HCT116 (cell line): Measurements from ENCODE around the gene TPK1. TPM values are rescaled to one million over a fixed set of nuclear protein-coding genes. Genes with fewer than 3 reads are reported as not detected.

ENCODE experiments used
- ATAC-seq: fragments of 200-7000 bp; cut with Tn5 transposase; 2 replicates; pipeline ENCODE4 v1.9.1; 2020; ENCODE audit warnings: mild to moderate bottlenecking, moderate library complexity
- BruUV-seq: library from RNA; stranded (reverse); fragments of 400-500 nt; replicated peaks from 2 replicates; lab custom pipeline; 2021; lab: Mats Ljungman, UMichigan
- CTCF ChIA-PET: fragments of 300-600 bp; sonication (Branson Sonifier 250); formaldehyde crosslinking; loops from one replicate; lab custom pipeline; 2021; ENCODE audit warnings: antibody characterized with exemption; lab: Charles Lee
- POLR2A ChIA-PET: fragments of 300-600, 350-600 bp; sonication (Branson Sonifier 250); formaldehyde crosslinking; loops from one replicate; lab custom pipeline; 2021; ENCODE audit warnings: antibody characterized with exemption; lab: Charles Lee
- RAD21 ChIA-PET, 2 experiments: fragments of 300-600 bp; sonication (Branson Sonifier 250); formaldehyde crosslinking; loops; one replicate each; lab custom pipeline; 2023; ENCODE audit warnings: low total read pairs in 2 of 2; ENCODE audit not compliant: uncharacterized antibody in 2 of 2, unreplicated experiment in 2 of 2, low non-redundant PET in 1 of 2; lab: Charles Lee
- DNase-seq: peaks from one replicate; pipeline ENCODE4 v3.0.0-alpha.2; 2010; ENCODE audit warnings: low read depth, low spot score
- H2AFZ ChIP-seq: fragments of 200-600 bp; shearing (Covaris generic), sonication (generic); 2 replicates; pipeline ENCODE4 v1.6.1; 2017; ENCODE audit warnings: low read depth, mixed run types, mixed read lengths, antibody characterized with exemption, low read length; ENCODE audit not compliant: poor library complexity, severe bottlenecking
- H3K27ac ChIP-seq: 2 replicates; pipeline ENCODE4 v1.5.1; 2012; ENCODE audit warnings: low read depth, low read length
- H3K27me3 ChIP-seq: fragments of 200-600 bp; sonication (generic); 2 replicates; pipeline ENCODE4 v1.6.1; 2016; ENCODE audit warnings: mixed run types, low read length, mixed read lengths; ENCODE audit not compliant: insufficient read depth
- H3K36me3 ChIP-seq, 2 experiments: fragments of 200-500 bp in 1 of 2; fragments of 200-600 bp in 1 of 2; sonication (Bioruptor generic) in 1 of 2; sonication (generic) in 1 of 2; 2 replicates each; pipeline versions ENCODE4 v1.5.1 to v1.6.1; 2014 to 2016; ENCODE audit warnings: low read length in 2 of 2, inconsistent platforms in 1 of 2, mixed read lengths in 1 of 2, mixed run types in 1 of 2; ENCODE audit not compliant: insufficient read depth in 2 of 2, control insufficient read depth in 1 of 2
- H3K4me1 ChIP-seq, 2 experiments: fragments of 200-600 bp in 1 of 2; sonication (generic) in 1 of 2; 2 replicates each; pipeline versions ENCODE4 v1.5.1 to v1.6.1; 2012 to 2017; ENCODE audit warnings: low read length in 2 of 2, inconsistent platforms in 1 of 2, mild to moderate bottlenecking in 1 of 2, mixed read lengths in 1 of 2, mixed run types in 1 of 2, moderate library complexity in 1 of 2; ENCODE audit not compliant: insufficient read depth in 2 of 2, control insufficient read depth in 1 of 2
- H3K4me2 ChIP-seq: fragments of 200-600 bp; sonication (generic); 2 replicates; pipeline ENCODE4 v1.6.1; 2017; ENCODE audit warnings: mixed run types, low read length, mixed read lengths
- H3K4me3 ChIP-seq, 2 experiments: fragments of 200-600 bp in 1 of 2; sonication (generic) in 1 of 2; replicated peaks in 1 of 2; 2 replicates each; pipeline ENCODE4 v1.5.1; 2011 to 2016; ENCODE audit warnings: low read length in 2 of 2, control low read depth in 1 of 2, low read depth in 1 of 2, mild to moderate bottlenecking in 1 of 2, mixed read lengths in 1 of 2, mixed run types in 1 of 2
- H3K79me2 ChIP-seq: fragments of 200-600 bp; sonication (generic); 2 replicates; pipeline ENCODE4 v1.6.1; 2017; ENCODE audit warnings: mild to moderate bottlenecking, mixed run types, low read length, moderate library complexity, mixed read lengths; ENCODE audit not compliant: insufficient read depth
- H3K9ac ChIP-seq: fragments of 200-600 bp; sonication (generic); 2 replicates; pipeline ENCODE4 v1.6.1; 2016; ENCODE audit warnings: low read length, mixed read lengths
- H3K9me2 ChIP-seq: fragments of 200-600 bp; sonication (generic), shearing (Covaris generic); 2 replicates; pipeline ENCODE4 v1.6.1; 2017; ENCODE audit warnings: mixed run types, mild to moderate bottlenecking, moderate library complexity; ENCODE audit not compliant: insufficient read depth
- H3K9me3 ChIP-seq, 2 experiments: fragments of 200-500 bp in 1 of 2; fragments of 200-600 bp in 1 of 2; sonication (Bioruptor generic) in 1 of 2; sonication (generic) in 1 of 2; 2 replicates each; pipeline ENCODE4 v1.6.1; 2014 to 2017; ENCODE audit warnings: low read length in 2 of 2, mixed read lengths in 2 of 2, inconsistent platforms in 1 of 2, low read depth in 1 of 2, mild to moderate bottlenecking in 1 of 2, mixed run types in 1 of 2, moderate library complexity in 1 of 2; ENCODE audit not compliant: control insufficient read depth in 1 of 2, insufficient read depth in 1 of 2
- H4K20me1 ChIP-seq: fragments of 200-600 bp; sonication (generic), shearing (Covaris generic); 2 replicates; pipeline ENCODE4 v1.6.1; 2017; ENCODE audit warnings: mixed run types, mild to moderate bottlenecking, moderate library complexity; ENCODE audit not compliant: insufficient read depth
- EGR1 ChIP-seq: IDR thresholded peaks from 2 replicates; pipeline ENCODE4 v1.6.1; 2012; ENCODE audit warnings: low read depth
- EZH2 ChIP-seq: fragments of 200-600 bp; sonication (generic); IDR thresholded peaks from 2 replicates; pipeline ENCODE4 v1.6.1; 2017; ENCODE audit warnings: antibody characterized with exemption, mixed run types
- EZH2phosphoT487 ChIP-seq: fragments of 200-600 bp; IDR thresholded peaks from 2 replicates; pipeline ENCODE4 v1.6.1; 2018; ENCODE audit warnings: antibody characterized with exemption, borderline replicate concordance
- POLR2AphosphoS5 ChIP-seq: IDR thresholded peaks from 2 replicates; pipeline ENCODE4 v1.6.1; 2011; ENCODE audit warnings: mild to moderate bottlenecking, low read depth, low read length, moderate library complexity
- SP1 ChIP-seq: IDR thresholded peaks from 2 replicates; pipeline ENCODE4 v1.6.1; 2012; ENCODE audit warnings: low read depth
- TCF7L2 ChIP-seq: IDR thresholded peaks from 2 replicates; pipeline ENCODE4 v1.7.0; 2011; ENCODE audit warnings: borderline replicate concordance, inconsistent platforms; ENCODE audit not compliant: insufficient read depth, insufficient read length; ENCODE audit errors: extremely low read depth
- YY1 ChIP-seq: IDR thresholded peaks from 2 replicates; pipeline ENCODE4 v1.6.1; 2011; ENCODE audit warnings: low read length, low read depth, moderate library complexity, mild to moderate bottlenecking; ENCODE audit not compliant: insufficient replicate concordance; ENCODE audit errors: extremely low read depth
- ZBTB33 ChIP-seq: IDR thresholded peaks from 2 replicates; pipeline ENCODE4 v1.6.1; 2011; ENCODE audit warnings: mild to moderate bottlenecking, low read length, moderate library complexity; ENCODE audit not compliant: insufficient replicate concordance; ENCODE audit errors: extremely low read depth
- ZFX ChIP-seq: fragments of 450-650 bp; IDR thresholded peaks from 2 replicates; pipeline ENCODE4 v1.6.1; 2017
- intact Hi-C: fragments of 100-400 bp; cut with micrococcal nuclease; formaldehyde crosslinking; loops from 2 replicates; pipeline ENCODE4 v1.10.0; 2022
- total RNA-seq: library from RNA; stranded (reverse); gene quantifications from one replicate; pipeline ENCODE4 v1.2.1, GENCODE V29; 2021; ENCODE audit not compliant: unreplicated experiment
- TF ChIP-seq, protein P1 (sequence below): IDR thresholded peaks from 2 replicates; pipeline ENCODE4 v1.6.1; 2012
- TF ChIP-seq, protein P2 (sequence below): IDR thresholded peaks from 2 replicates; pipeline ENCODE4 v1.6.1; 2012; ENCODE audit warnings: low read depth
- TF ChIP-seq, protein P3 (sequence below): IDR thresholded peaks from 2 replicates; pipeline ENCODE4 v1.6.1; 2012

Gene TPK1
- total RNA-seq, 1 experiment from 2014 or later = 5.4 TPM

GRCh38 chr7:144812379-144813283, 23.2 kb downstream of the TPK1 start:
- TF ChIP-seq YY1 = no peak
- TF ChIP-seq EZH2phosphoT487 = no peak
- no peak for TF ChIP-seq SP1
- TF ChIP-seq ZFX = no peak
- TF ChIP-seq POLR2AphosphoS5 = no peak
- no peak for TF ChIP-seq TCF7L2
- no peak for TF ChIP-seq ZBTB33
- TF ChIP-seq, protein P1, sequence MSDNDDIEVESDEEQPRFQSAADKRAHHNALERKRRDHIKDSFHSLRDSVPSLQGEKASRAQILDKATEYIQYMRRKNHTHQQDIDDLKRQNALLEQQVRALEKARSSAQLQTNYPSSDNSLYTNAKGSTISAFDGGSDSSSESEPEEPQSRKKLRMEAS = no peak
- TF ChIP-seq, protein P2, sequence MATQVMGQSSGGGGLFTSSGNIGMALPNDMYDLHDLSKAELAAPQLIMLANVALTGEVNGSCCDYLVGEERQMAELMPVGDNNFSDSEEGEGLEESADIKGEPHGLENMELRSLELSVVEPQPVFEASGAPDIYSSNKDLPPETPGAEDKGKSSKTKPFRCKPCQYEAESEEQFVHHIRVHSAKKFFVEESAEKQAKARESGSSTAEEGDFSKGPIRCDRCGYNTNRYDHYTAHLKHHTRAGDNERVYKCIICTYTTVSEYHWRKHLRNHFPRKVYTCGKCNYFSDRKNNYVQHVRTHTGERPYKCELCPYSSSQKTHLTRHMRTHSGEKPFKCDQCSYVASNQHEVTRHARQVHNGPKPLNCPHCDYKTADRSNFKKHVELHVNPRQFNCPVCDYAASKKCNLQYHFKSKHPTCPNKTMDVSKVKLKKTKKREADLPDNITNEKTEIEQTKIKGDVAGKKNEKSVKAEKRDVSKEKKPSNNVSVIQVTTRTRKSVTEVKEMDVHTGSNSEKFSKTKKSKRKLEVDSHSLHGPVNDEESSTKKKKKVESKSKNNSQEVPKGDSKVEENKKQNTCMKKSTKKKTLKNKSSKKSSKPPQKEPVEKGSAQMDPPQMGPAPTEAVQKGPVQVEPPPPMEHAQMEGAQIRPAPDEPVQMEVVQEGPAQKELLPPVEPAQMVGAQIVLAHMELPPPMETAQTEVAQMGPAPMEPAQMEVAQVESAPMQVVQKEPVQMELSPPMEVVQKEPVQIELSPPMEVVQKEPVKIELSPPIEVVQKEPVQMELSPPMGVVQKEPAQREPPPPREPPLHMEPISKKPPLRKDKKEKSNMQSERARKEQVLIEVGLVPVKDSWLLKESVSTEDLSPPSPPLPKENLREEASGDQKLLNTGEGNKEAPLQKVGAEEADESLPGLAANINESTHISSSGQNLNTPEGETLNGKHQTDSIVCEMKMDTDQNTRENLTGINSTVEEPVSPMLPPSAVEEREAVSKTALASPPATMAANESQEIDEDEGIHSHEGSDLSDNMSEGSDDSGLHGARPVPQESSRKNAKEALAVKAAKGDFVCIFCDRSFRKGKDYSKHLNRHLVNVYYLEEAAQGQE = no peak
- no peak for TF ChIP-seq EZH2
- TF ChIP-seq, protein P3, sequence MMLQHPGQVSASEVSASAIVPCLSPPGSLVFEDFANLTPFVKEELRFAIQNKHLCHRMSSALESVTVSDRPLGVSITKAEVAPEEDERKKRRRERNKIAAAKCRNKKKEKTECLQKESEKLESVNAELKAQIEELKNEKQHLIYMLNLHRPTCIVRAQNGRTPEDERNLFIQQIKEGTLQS = no peak
- TF ChIP-seq EGR1 = no peak
- intact Hi-C loops = no loop called here
- Histone ChIP-seq H3K36me3 (no peaks in the 10 kb centered on the region), H4K20me1 (no peaks in the 10 kb centered on the region), H3K9ac (no peak overlapping the region), H3K4me2 (no peak overlapping the region), H3K4me1 (no peaks in the 10 kb centered on the region), H3K9me3 (no peaks in the 10 kb centered on the region), H3K79me2 (no peaks in the 10 kb centered on the region), H3K4me3 (no peak overlapping the region), H3K9me2 (no peaks in the 10 kb centered on the region), H3K27me3 (no peaks in the 10 kb centered on the region), H2AFZ (no peak overlapping the region), H3K27ac (no peak overlapping the region)
- ATAC-seq (no peak), DNase-seq (no peak)
- ChIA-PET CTCF (no interaction called here), POLR2A (interaction anchor here (1.0 kb wide), 1 partner anchor 24 kb away, joined by 3 read pairs; the partner anchor contains the start of gene TPK1), RAD21 (no interaction called here)
- BruUV-seq = no TSS peak
